ENCODE measurements around the gene FAM117B. TPM values are rescaled to one million over a fixed set of nuclear protein-coding genes. Genes with fewer than 3 reads are reported as not detected.

The FAM117B gene
- total RNA-seq, 1 experiment from 2014 or later = 24.0 TPM

DNA sequence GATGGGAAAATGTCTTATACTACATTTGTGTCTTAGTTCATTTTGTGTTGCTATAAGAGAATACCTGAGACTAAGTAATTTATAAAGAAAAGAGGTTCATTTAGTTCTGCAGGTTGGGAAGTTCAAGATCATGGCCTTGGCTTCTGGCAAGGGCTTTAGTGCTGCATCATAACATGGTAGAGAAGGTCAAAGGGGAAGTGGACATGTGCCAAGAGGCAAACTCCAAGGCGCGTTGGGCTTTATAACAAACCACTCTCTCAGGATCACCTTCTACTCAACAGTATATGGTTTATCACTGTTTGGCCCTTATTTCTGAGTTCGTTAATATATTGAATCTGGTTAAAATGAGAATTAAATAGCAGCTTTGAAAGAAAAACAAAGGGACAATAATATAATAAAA is 178.6 kb downstream of the FAM117B start:
- no peaks in the 10 kb centered on the region for H3K4me1 ChIP-seq (ENCODE audit: insufficient read depth, low read length)
- no peak overlapping the region for H2AK5ac ChIP-seq (ENCODE audit: insufficient read length, low read length)
- H3K56ac ChIP-seq (ENCODE audit: insufficient read length, low read depth, low read length) = no peak overlapping the region
- Mint-ChIP-seq H3K27ac (no peak overlapping the region), H3K9me3 (peaks cover 20% of the 10 kb centered on the region in 2 experiments), H3K4me1 (peaks cover 3 to 7% of the 10 kb centered on the region in 2 experiments; a peak in 2 of 4 replicates), H3K27me3 (ENCODE audit: low read depth) (no peaks in the 10 kb centered on the region), H3K4me3 (no peak overlapping the region), H3K36me3 (ENCODE audit: insufficient read depth in 1 of 3, low read depth in 3 of 3) (peaks cover 7 to 32% (median 30%) of the 10 kb centered on the region in 3 experiments)
- H4K8ac ChIP-seq (replicated peaks; ENCODE audit: insufficient read length, low read depth, low read length) = no peak overlapping the region
- no peak overlapping the region for H3K4me2 ChIP-seq (ENCODE audit: insufficient read depth, insufficient read length, low read length)
- H4K91ac ChIP-seq (ENCODE audit: insufficient read length, low read depth, low read length) = no peak overlapping the region
- no peak for DNase-seq
- no peak overlapping the region for H2BK120ac ChIP-seq (ENCODE audit: low read depth, low read length, poor library complexity, severe bottlenecking)
- no peak overlapping the region for H2BK15ac ChIP-seq (ENCODE audit: low read depth, low read length)
- no peak overlapping the region for H3K14ac ChIP-seq (ENCODE audit: insufficient read depth, low read length)
- no peak overlapping the region for H2BK12ac ChIP-seq (ENCODE audit: insufficient read length, low read depth, low read length)
- H3K9me3 ChIP-seq (ENCODE audit: control insufficient read depth, low read depth, low read length) = no peaks in the 10 kb centered on the region
- H3K79me2 ChIP-seq (ENCODE audit: insufficient read depth, low read length) = no peaks in the 10 kb centered on the region
- no peak overlapping the region for H3K9ac ChIP-seq (ENCODE audit: extremely low read depth, insufficient read length, low read length)
- H4K20me1 ChIP-seq (ENCODE audit: control insufficient read depth, insufficient read depth, insufficient read length) = no peaks in the 10 kb centered on the region
- WGBS (ENCODE audit: extremely low coverage, insufficient read length, low lambda C conversion rate) = no CpG with 5 or more reads among the region's 3 CpGs
- no peak overlapping the region for H3K23ac ChIP-seq (ENCODE audit: insufficient read length, low read depth, low read length)
- H3K27me3 ChIP-seq (ENCODE audit: insufficient read depth, low read length) = no peaks in the 10 kb centered on the region
- no peak overlapping the region for H2AFZ ChIP-seq (ENCODE audit: low read length)
- no peak overlapping the region for H2BK5ac ChIP-seq (ENCODE audit: insufficient read length, low read length)
- H3K79me1 ChIP-seq (ENCODE audit: insufficient read depth, low read depth, low read length, poor library complexity, severe bottlenecking) = no peaks in the 10 kb centered on the region
- no peak overlapping the region for H4K5ac ChIP-seq (ENCODE audit: insufficient read length, low read depth, low read length)
- no peak overlapping the region for H2BK20ac ChIP-seq (ENCODE audit: low read depth, low read length, poor library complexity, severe bottlenecking)
- no peak overlapping the region for H3T11ph ChIP-seq (ENCODE audit: low read length)
- H3K4ac ChIP-seq (ENCODE audit: low read depth, low read length) = no peak overlapping the region
- H3K23me2 ChIP-seq (ENCODE audit: insufficient read length, low read depth, low read length, poor library complexity, severe bottlenecking) = no peaks in the 10 kb centered on the region
- no peak overlapping the region for H3K27ac ChIP-seq (ENCODE audit: insufficient read length, low read depth, low read length)
- TF ChIP-seq, protein P1, sequence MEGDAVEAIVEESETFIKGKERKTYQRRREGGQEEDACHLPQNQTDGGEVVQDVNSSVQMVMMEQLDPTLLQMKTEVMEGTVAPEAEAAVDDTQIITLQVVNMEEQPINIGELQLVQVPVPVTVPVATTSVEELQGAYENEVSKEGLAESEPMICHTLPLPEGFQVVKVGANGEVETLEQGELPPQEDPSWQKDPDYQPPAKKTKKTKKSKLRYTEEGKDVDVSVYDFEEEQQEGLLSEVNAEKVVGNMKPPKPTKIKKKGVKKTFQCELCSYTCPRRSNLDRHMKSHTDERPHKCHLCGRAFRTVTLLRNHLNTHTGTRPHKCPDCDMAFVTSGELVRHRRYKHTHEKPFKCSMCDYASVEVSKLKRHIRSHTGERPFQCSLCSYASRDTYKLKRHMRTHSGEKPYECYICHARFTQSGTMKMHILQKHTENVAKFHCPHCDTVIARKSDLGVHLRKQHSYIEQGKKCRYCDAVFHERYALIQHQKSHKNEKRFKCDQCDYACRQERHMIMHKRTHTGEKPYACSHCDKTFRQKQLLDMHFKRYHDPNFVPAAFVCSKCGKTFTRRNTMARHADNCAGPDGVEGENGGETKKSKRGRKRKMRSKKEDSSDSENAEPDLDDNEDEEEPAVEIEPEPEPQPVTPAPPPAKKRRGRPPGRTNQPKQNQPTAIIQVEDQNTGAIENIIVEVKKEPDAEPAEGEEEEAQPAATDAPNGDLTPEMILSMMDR (conservative IDR thresholded peaks at IDR 0.05) = no peak
- no peak overlapping the region for H3K18ac ChIP-seq (ENCODE audit: insufficient read length, low read depth, low read length)

All from H9 (cell line).